Muscle of back (tissue), 11 donors: ENCODE measurements around the gene KMT2A. TPM values are rescaled to one million over a fixed set of nuclear protein-coding genes. Genes with fewer than 3 reads are reported as not detected.

Experiments used
- DNase-seq, 3 donors: peaks; one replicate each; pipeline versions ENCODE4 v3.0.0 to v3.0.0-alpha.2; 2013
- polyA plus RNA-seq, 10 donors: library from polyadenylated mRNA; unstranded; fragments of 120-200 nt; gene quantifications; one replicate each; pipeline ENCODE4 v1.2.1, GENCODE V29; 2013; ENCODE audit not compliant: insufficient read length in 10 of 10

The KMT2A gene
- polyA plus RNA-seq, 10 donors = 22.6 to 34.0 (median 28.4) TPM

DNA sequence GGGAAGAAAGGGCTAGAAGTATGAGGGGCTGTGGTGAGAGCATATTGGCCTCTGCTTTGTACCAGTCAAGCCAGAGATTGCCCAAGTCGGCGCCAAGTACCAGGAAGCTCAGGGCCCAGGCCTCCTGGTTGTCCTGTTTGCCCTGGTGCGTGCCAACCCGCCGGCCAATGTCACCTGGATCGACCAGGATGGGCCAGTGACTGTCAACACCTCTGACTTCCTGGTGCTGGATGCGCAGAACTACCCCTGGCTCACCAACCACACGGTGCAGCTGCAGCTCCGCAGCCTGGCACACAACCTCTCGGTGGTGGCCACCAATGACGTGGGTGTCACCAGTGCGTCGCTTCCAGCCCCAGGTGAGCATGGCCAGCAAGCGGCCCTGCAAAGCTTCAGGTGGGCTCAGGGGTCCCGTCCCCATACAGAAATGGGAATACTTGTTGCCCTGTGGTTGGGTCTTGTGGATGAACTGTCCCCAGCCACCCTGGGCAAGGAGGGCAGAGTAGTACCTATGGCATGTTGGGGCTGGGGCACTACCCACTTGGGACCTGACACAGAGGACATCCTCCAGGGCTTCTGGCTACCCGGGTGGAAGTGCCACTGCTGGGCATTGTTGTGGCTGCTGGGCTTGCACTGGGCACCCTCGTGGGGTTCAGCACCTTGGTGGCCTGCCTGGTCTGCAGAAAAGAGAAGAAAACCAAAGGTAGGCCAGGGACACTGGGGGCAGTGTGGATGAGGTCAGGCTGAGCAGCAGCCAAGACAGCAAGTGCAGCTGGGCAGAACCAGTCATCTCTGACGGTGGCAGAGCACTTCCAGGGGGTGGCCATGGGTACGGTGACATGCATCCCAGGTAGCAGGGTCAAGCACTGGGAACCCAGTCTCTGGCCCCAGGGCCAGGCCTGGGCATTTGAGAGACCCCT lies 96.8 kb downstream of the KMT2A start:
- no peak for DNase-seq

DNA sequence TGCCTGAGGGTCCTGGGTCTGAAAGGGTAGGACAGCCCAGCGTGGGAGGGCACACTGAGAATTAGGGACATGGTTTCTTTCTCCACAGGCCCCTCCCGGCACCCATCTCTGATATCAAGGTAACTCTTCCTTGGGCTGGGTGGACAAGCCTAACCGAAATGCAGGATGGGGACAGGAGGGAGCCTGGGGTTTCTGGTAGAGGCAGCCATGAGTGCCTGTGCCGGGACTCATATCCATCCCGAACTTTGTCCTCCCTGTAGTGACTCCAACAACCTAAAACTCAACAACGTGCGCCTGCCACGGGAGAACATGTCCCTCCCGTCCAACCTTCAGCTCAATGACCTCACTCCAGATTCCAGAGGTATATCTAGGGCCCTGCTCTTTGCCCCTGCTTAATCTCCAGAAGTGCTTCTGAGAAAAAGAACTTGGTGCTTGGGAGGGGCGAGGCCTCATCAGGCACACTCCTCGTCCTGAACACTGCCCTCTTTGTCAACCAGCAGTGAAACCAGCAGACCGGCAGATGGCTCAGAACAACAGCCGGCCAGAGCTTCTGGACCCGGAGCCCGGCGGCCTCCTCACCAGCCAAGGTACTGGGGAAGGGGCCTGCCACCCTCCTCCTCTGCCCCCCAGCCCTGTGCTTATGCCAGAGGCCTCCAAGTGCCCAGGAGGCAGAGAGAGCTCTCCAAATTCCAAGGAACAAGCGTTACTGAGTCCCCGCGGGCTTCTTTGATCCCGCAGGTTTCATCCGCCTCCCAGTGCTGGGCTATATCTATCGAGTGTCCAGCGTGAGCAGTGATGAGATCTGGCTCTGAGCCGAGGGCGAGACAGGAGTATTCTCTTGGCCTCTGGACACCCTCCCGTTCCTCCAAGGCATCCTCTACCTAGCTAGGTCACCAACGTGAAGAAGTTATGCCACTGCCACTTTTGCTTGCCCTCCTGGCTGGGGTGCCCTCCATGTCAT lies 97.8 kb downstream of the KMT2A start:
- no peak for DNase-seq

GRCh38 chr11:118535261-118535660 lies 99.0 kb downstream of the KMT2A start:
- DNase-seq = no peak

DNA sequence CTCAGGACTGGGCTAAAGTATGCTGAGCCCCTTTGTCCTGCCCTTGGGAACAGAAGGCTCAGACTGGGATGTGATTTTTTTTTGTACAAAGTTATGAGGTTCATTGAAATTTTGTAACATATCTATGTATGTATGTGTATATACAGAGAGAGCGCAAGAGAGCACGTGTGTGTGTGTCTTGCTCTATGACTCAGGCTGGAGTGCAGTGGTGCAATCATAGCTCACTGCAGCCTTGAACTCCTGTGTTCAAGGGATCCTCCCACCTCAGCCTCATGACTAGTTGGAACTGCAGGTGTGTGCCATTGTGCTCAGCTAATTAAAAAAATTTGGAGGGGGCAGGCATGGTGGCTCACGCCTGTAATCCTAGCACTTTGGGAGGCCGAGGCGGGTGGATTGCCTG lies 100.4 kb downstream of the KMT2A start:
- DNase-seq = no peak

DNA sequence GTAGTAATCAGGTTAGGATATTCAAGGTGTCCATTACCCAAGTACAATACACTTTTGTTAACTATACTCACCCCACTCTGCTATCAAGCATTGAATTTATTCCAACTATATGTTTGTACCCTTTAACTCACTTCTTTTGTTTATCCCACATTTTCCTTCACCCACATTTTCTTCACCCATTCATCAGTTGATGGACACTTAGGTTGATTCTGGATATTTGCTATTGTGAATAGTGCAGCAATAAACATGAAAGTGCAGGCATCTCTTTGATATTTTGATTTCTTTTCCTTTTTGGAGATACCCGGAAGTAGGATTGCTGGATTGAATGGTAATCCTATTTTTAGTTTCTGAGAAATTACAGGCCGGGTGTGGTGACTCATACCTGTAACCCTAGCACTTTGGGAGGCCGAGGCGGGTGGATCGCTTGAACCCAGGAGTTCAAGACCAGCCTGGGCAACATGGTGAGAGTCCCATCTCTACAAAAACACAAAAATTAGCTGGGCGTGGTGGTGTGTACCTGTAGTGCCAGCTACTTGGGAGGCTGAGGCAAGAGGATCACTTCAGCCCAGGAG lies 101.2 kb downstream of the KMT2A start:
- DNase-seq = no peak

- DNase-seq = no peak
These were observed 107.8 kb downstream of the KMT2A start for GRCh38 chr11:118544010-118544646.

DNA sequence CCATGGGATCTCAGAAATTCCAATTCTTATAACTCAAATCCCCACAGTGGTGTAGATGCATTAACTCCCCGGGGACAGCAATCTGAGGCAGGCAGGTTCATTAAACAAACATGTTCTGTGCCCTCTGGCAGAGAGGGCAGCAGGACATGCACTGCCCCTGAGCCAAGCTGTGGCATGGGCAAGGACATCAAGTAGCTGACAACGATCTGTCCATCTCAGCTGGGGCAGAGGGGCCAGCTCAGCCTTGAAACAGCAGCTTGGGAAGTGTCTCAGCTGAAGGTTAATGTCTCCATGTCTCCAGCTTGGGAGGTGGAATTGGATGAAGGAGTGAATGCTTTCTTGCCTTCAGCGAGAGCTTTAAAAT lies 108.3 kb downstream of the KMT2A start:
- DNase-seq = no peak

DNA sequence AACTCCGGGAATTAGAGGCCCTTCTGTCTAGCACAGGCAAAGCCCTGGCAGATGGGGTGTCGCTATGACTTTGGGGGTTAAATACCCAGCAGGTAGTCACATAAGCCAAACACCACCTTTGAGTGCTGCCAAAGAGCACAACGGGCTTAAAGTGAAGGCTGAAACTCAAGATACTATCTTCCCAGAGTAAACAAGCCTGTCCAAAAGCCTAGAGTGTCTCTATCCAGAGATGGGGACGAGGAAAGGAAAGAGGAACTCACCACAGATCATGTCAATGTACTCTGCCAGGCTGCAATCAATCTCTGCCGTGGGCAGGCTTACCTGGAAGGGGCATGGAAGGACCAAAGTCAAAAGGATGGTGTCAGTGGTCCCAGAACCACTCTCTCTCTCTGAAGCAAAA lies 109.2 kb downstream of the KMT2A start:
- DNase-seq = no peak

- no peak for DNase-seq
These were observed 110.8 kb downstream of the KMT2A start for GRCh38 chr11:118547132-118547531.

DNA sequence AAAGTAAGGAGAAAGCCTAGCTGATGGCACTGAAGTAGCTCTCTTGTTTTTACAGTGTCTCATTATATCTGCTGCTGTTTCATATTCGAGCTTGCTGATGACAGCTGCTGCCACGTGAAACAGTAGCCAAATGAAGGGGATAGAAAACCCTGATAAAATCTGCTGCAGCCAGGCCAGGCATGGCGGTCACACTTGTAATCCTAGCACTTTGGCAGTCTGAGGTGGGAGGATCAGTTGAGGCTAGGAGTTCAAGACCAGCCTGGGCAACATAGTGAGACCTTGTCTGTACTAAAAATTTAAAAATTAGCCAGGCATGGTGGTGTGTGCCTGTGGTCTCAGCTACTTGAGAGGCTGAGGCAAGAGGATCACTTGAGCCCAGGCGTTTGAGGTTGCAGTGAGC lies 116.0 kb downstream of the KMT2A start:
- no peak for DNase-seq

- DNase-seq = no peak
These were observed 124.5 kb downstream of the KMT2A start for GRCh38 chr11:118560806-118561205.

GRCh38 chr11:118565051-118565450 lies 128.8 kb downstream of the KMT2A start:
- DNase-seq = peak in 2 of 3 donors; percentile 61 to 80

DNA sequence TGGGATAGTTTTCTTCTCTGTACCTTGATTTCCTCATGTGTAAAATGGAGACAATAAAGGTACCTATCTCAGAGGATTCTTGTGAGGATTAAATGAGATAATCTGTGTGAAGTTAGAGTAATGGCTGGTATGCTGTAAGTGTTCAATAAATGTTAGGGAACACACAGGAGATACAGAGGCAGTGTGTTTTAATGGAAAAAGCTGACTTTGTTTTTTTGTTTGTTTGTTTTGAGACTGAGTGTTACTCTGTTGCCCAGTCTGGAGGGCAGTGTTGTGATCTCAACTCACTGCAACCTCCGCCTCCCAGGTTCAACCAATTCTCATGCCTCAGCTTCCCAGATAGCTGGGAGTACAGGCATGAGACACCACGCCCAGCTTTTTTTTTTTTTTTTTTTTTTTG lies 133.4 kb downstream of the KMT2A start:
- DNase-seq = no peak

GRCh38 chr11:118570787-118571186 lies 134.5 kb downstream of the KMT2A start:
- no peak for DNase-seq

- peak in 1 of 3 donors; percentile 59 for DNase-seq
These were observed 135.4 kb downstream of the KMT2A start for GRCh38 chr11:118571701-118572060.

DNA sequence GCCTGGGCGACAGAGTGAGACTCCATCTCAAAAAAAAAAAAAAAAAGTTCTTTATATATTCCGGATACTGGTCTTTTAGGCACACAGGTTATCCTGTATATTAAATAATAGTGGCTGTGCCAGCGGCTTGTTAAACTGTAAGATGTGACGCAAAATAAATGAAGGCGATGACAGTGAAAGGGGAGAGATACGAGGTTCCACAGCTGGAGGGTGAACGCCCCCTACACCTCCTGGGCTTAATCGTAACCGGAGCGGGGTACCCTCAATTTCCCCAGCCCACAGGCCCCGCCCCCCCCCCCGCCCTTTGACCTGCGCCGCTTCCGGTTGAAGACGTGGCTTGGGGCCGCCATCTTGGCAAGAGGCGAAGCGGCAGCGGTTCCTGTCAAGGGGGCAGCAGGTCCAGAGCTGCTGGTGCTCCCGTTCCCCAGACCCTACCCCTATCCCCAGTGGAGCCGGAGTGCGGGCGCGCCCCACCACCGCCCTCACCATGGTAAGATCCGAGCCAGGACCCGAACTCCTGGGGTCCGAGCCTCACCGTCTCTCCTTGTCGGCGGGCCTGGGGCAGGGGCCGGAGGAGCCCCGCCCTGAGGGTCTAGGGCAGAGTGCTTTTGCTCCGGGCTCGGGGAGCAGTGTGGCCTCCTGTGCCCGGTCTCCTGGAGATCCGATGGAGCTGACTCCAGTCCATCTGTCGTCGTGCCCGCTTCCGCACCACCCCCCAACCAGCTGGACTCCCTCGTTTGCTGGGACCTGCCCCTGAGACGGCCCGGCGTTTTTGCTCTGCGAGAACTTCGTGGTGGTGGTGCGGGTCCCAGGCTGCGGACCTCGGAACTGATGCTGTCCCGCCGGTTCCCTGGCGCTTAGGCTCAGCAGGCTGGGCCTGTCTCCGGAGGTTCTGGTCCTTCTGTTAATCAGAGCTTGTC lies 136.0 kb downstream of the KMT2A start, which contains the start of gene ARCN1:
Gene ARCN1, plus strand, starts transcription at position 349 of the 920 bp plus-strand sequence. Its CDS starts 139 bp downstream, at position 488.
- DNase-seq = peak; percentile 86 to 95 (median 88)

- DNase-seq = peak; percentile 36 to 77 (median 48)
These were observed 136.8 kb downstream of the KMT2A start for GRCh38 chr11:118572981-118573550.

GRCh38 chr11:118574636-118575035 lies 138.3 kb downstream of the KMT2A start:
- no peak for DNase-seq
